ENCODE data around the gene HES1. TPM values are rescaled to one million over a fixed set of nuclear protein-coding genes. Genes with fewer than 3 reads are reported as not detected.

The HES1 gene
- polyA plus RNA-seq, 3 donors: 0.17 to 66.6 (median 0.26) TPM

DNA sequence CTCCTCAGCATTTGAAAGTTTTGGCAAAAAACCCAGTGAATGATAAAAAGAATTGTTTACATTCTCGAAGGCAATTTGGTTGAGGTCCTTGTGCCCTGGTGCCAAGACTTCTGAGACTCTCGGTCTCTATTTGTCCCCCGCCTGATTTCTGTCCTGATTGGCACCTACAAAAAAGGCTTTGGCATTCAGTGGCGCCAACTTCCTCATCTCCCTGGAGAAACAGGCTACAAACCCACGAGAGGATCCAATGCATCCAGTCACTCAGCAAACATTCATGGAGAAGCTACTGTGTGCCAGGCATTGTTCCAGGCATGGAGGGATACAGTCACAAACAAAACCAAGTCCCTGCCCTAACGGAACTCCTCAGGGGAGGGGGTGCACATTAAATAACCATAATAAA is 42.7 kb downstream of the HES1 start:
- Histone ChIP-seq H4K20me1 (ENCODE audit: insufficient read depth, low read length) (no peaks in the 10 kb centered on the region), H3K9me3 (replicated peaks in 1 of 2; ENCODE audit: control insufficient read depth in 1 of 2, insufficient read depth in 1 of 2, low read length in 2 of 2) (no peaks in the 10 kb centered on the region), H3K27me3 (ENCODE audit: control insufficient read depth in 2 of 2, insufficient read depth in 2 of 2, low read length in 2 of 2) (no peaks in the 10 kb centered on the region), H3K9ac (ENCODE audit: insufficient read depth, low read length, poor library complexity, severe bottlenecking) (no peak overlapping the region), H3K79me2 (ENCODE audit: insufficient read depth, low read length) (no peaks in the 10 kb centered on the region), H3K36me3 (replicated peaks in 1 of 2; ENCODE audit: control insufficient read depth in 1 of 2, insufficient read depth in 2 of 2, low read length in 2 of 2) (no peaks in the 10 kb centered on the region), H3K27ac (ENCODE audit: low read depth in 1 of 2, low read length in 2 of 2) (no peak overlapping the region), H3K4me3 (replicated peaks in 1 of 3; ENCODE audit: low read depth in 2 of 3, low read length in 3 of 3) (no peak overlapping the region), H3K4me2 (replicated peaks; ENCODE audit: extremely low read depth, low read length, poor library complexity, severe bottlenecking) (no peak overlapping the region), H3K4me1 (ENCODE audit: control insufficient read depth in 1 of 2, insufficient read depth in 2 of 2, low read length in 2 of 2) (peaks cover 0 to 7% of the 10 kb centered on the region in 2 donors), H2AFZ (ENCODE audit: insufficient read depth, low read depth, low read length, poor library complexity, severe bottlenecking) (no peak overlapping the region)
- H3K27me3 Mint-ChIP-seq (ENCODE audit: low read depth in 3 of 3): peaks cover 5 to 15% (median 10%) of the 10 kb centered on the region in 3 donors
- peaks cover 0 to 3% (median 0%) of the 10 kb centered on the region in 7 donors for H3K9me3 Mint-ChIP-seq
- no peaks in the 10 kb centered on the region for H3K36me3 Mint-ChIP-seq
- peaks cover 6% of the 10 kb centered on the region for H3K4me1 Mint-ChIP-seq
- intact Hi-C loops (cut with micrococcal nuclease): no loop called here
- TF ChIP-seq, protein P1, sequence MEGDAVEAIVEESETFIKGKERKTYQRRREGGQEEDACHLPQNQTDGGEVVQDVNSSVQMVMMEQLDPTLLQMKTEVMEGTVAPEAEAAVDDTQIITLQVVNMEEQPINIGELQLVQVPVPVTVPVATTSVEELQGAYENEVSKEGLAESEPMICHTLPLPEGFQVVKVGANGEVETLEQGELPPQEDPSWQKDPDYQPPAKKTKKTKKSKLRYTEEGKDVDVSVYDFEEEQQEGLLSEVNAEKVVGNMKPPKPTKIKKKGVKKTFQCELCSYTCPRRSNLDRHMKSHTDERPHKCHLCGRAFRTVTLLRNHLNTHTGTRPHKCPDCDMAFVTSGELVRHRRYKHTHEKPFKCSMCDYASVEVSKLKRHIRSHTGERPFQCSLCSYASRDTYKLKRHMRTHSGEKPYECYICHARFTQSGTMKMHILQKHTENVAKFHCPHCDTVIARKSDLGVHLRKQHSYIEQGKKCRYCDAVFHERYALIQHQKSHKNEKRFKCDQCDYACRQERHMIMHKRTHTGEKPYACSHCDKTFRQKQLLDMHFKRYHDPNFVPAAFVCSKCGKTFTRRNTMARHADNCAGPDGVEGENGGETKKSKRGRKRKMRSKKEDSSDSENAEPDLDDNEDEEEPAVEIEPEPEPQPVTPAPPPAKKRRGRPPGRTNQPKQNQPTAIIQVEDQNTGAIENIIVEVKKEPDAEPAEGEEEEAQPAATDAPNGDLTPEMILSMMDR (IDR thresholded peaks at IDR 0.05): no peak
- peak overlapping the region in 1 of 2 donors; percentile 5 for H3K4me3 Mint-ChIP-seq
- WGBS (ENCODE audit: insufficient coverage): 69% methylated on average over 5 of the region's 6 CpGs
- no peak for DNase-seq
- H3K27ac Mint-ChIP-seq: no peak overlapping the region

GRCh38 chr3:194180570-194180969 is 44.6 kb downstream of the HES1 start:
- peaks cover 5 to 15% (median 10%) of the 10 kb centered on the region in 3 donors for H3K27me3 Mint-ChIP-seq (ENCODE audit: low read depth in 3 of 3)
- no peak for DNase-seq
- intact Hi-C loops (cut with micrococcal nuclease): no loop called here
- Histone ChIP-seq H4K20me1 (ENCODE audit: insufficient read depth, low read length) (no peaks in the 10 kb centered on the region), H2AFZ (ENCODE audit: insufficient read depth, low read depth, low read length, poor library complexity, severe bottlenecking) (no peak overlapping the region), H3K9ac (ENCODE audit: insufficient read depth, low read length, poor library complexity, severe bottlenecking) (no peak overlapping the region), H3K27me3 (ENCODE audit: control insufficient read depth in 2 of 2, insufficient read depth in 2 of 2, low read length in 2 of 2) (no peaks in the 10 kb centered on the region), H3K9me3 (replicated peaks in 1 of 2; ENCODE audit: control insufficient read depth in 1 of 2, insufficient read depth in 1 of 2, low read length in 2 of 2) (no peaks in the 10 kb centered on the region), H3K4me1 (ENCODE audit: control insufficient read depth in 1 of 2, insufficient read depth in 2 of 2, low read length in 2 of 2) (peaks cover 0 to 7% of the 10 kb centered on the region in 2 donors), H3K4me3 (replicated peaks in 1 of 3; ENCODE audit: low read depth in 2 of 3, low read length in 3 of 3) (no peak overlapping the region), H3K79me2 (ENCODE audit: insufficient read depth, low read length) (no peaks in the 10 kb centered on the region), H3K4me2 (replicated peaks; ENCODE audit: extremely low read depth, low read length, poor library complexity, severe bottlenecking) (no peak overlapping the region), H3K27ac (ENCODE audit: low read depth in 1 of 2, low read length in 2 of 2) (no peak overlapping the region), H3K36me3 (replicated peaks in 1 of 2; ENCODE audit: control insufficient read depth in 1 of 2, insufficient read depth in 2 of 2, low read length in 2 of 2) (no peaks in the 10 kb centered on the region)
- peaks cover 0 to 3% (median 0%) of the 10 kb centered on the region in 7 donors for H3K9me3 Mint-ChIP-seq
- no peak overlapping the region for H3K4me3 Mint-ChIP-seq
- TF ChIP-seq, protein P1 (IDR thresholded peaks at IDR 0.05): no peak
- peaks cover 6% of the 10 kb centered on the region for H3K4me1 Mint-ChIP-seq
- 100% methylated on average over 1 of the region's 5 CpGs for WGBS (ENCODE audit: insufficient coverage)
- H3K36me3 Mint-ChIP-seq: no peaks in the 10 kb centered on the region
- no peak overlapping the region for H3K27ac Mint-ChIP-seq

Measured in CD14-positive monocyte (primary cell).